SU-DHL-6 (cell line): Measurements from ENCODE around the gene TAS2R20.

ENCODE experiments used
- H2AFZ ChIP-seq: fragments of 200-600 bp; sonication (generic); 2 replicates; pipeline ENCODE4 v1.6.1; 2014; ENCODE audit warnings: low read depth, mild to moderate bottlenecking, moderate library complexity, mixed read lengths, antibody characterized with exemption, low read length; ENCODE audit not compliant: severe bottlenecking
- H3F3A ChIP-seq: fragments of 200-600 bp; shearing (Covaris generic); 2 replicates; pipeline ENCODE4 v1.6.0; 2016; ENCODE audit warnings: antibody characterized with exemption, mild to moderate bottlenecking; ENCODE audit not compliant: insufficient read depth
- H3K27ac ChIP-seq: fragments of 200-600 bp; sonication (generic); 2 replicates; pipeline ENCODE4 v1.5.1; 2016; ENCODE audit warnings: low read depth, mild to moderate bottlenecking, low read length, moderate library complexity, mixed read lengths
- H3K27me3 ChIP-seq: fragments of 200-600 bp; sonication (generic), shearing (Covaris generic); 2 replicates; pipeline ENCODE4 v1.6.0; 2014; ENCODE audit warnings: mild to moderate bottlenecking, low read length
- H3K36me3 ChIP-seq: fragments of 200-600 bp; sonication (generic); 2 replicates; pipeline ENCODE4 v1.6.1; 2014; ENCODE audit warnings: mild to moderate bottlenecking, low read length, mixed read lengths
- H3K4me2 ChIP-seq: fragments of 300-600, 200-600 bp; shearing (Covaris generic), sonication (generic); 2 replicates; pipeline ENCODE4 v1.6.0; 2014; ENCODE audit warnings: low read length, low read depth, mild to moderate bottlenecking; ENCODE audit not compliant: poor library complexity, severe bottlenecking
- H3K4me3 ChIP-seq: fragments of 200-600 bp; sonication (generic); 2 replicates; pipeline ENCODE4 v1.5.1; 2014; ENCODE audit warnings: antibody characterized with exemption, low read length, mild to moderate bottlenecking, mixed read lengths; ENCODE audit not compliant: insufficient read depth, poor library complexity, severe bottlenecking
- H3K79me2 ChIP-seq: fragments of 200-600 bp; sonication (generic); 2 replicates; pipeline ENCODE4 v1.6.1; 2014; ENCODE audit warnings: mild to moderate bottlenecking, low read length, moderate library complexity; ENCODE audit not compliant: insufficient read depth
- H3K9ac ChIP-seq: fragments of 200-600 bp; sonication (generic); 2 replicates; pipeline ENCODE4 v1.7.0; 2014; ENCODE audit warnings: mild to moderate bottlenecking, low read length
- H3K9me2 ChIP-seq: fragments of 200-600 bp; sonication (generic); replicated peaks from 2 replicates; pipeline ENCODE4 v1.6.1; 2014; ENCODE audit warnings: low read length; ENCODE audit not compliant: insufficient read depth
- H3K9me3 ChIP-seq: fragments of 200-600 bp; sonication (generic); 2 replicates; pipeline ENCODE4 v1.6.1; 2014; ENCODE audit warnings: low read length, mixed read lengths; ENCODE audit not compliant: insufficient read depth
- H4K20me1 ChIP-seq: fragments of 200-600 bp; sonication (generic); 2 replicates; pipeline ENCODE4 v1.6.1; 2014; ENCODE audit warnings: low read depth, mild to moderate bottlenecking, antibody characterized with exemption, low read length, moderate library complexity, mixed read lengths
- CTCF ChIP-seq: fragments of 200-600 bp; sonication (generic); IDR thresholded peaks from one replicate; pipeline ENCODE4 v1.5.1; 2017; ENCODE audit warnings: antibody characterized with exemption, mild to moderate bottlenecking, low read length, moderate library complexity; ENCODE audit not compliant: insufficient read depth, poor library complexity, severe bottlenecking
- EZH2phosphoT487 ChIP-seq: fragments of 200-600 bp; sonication (generic), shearing (Covaris generic); conservative IDR thresholded peaks from 2 replicates; pipeline ENCODE4 v1.6.1; 2018; ENCODE audit warnings: mild to moderate bottlenecking, antibody characterized with exemption, low read length, moderate library complexity, mixed read lengths

Gene TAS2R20

GRCh38 chr12:11031307-11031706 lies 33.2 kb upstream of the TAS2R20 start, which contains the start of gene TAS2R31:
Gene TAS2R31, minus strand, starts transcription at chr12:11031407. Its CDS starts 72 bp downstream, at chr12:11031335.
- Histone ChIP-seq H3K27me3 (no peaks in the 10 kb centered on the region), H3K27ac (no peak within 1 kb of the TSS), H2AFZ (no peak within 1 kb of the TSS), H4K20me1 (no peaks in the 10 kb centered on the region), H3K79me2 (no peaks in the 10 kb centered on the region), H3K9ac (no peak within 1 kb of the TSS), H3K36me3 (no peaks in the 10 kb centered on the region), H3K9me2 (no peaks in the 10 kb centered on the region), H3K9me3 (no peaks in the 10 kb centered on the region), H3K4me2 (no peak within 1 kb of the TSS), H3F3A (no peaks in the 10 kb centered on the region), H3K4me3 (no peak within 1 kb of the TSS)
- TF ChIP-seq EZH2phosphoT487: no peak

- no peaks in the 10 kb centered on the region for H3K36me3 ChIP-seq
- no peak overlapping the region for H3K27ac ChIP-seq
- no peaks in the 10 kb centered on the region for H3K27me3 ChIP-seq
- no peaks in the 10 kb centered on the region for H3F3A ChIP-seq
- no peaks in the 10 kb centered on the region for H3K79me2 ChIP-seq
- no peaks in the 10 kb centered on the region for H3K9me3 ChIP-seq
- TF ChIP-seq EZH2phosphoT487 (no peak), CTCF (no peak)
- no peak overlapping the region for H3K4me2 ChIP-seq
- no peak overlapping the region for H2AFZ ChIP-seq
- H3K9ac ChIP-seq: no peak overlapping the region
- H3K4me3 ChIP-seq: no peak overlapping the region
- H3K9me2 ChIP-seq: no peaks in the 10 kb centered on the region
- no peaks in the 10 kb centered on the region for H4K20me1 ChIP-seq
Measured at GRCh38 chr12:11026118-11026517, 28.0 kb upstream of the TAS2R20 start.

- Histone ChIP-seq H3F3A (no peaks in the 10 kb centered on the region), H3K4me2 (no peak overlapping the region), H3K27ac (no peak overlapping the region), H3K79me2 (no peaks in the 10 kb centered on the region), H3K36me3 (no peaks in the 10 kb centered on the region), H3K9me3 (no peaks in the 10 kb centered on the region), H4K20me1 (no peaks in the 10 kb centered on the region), H3K9ac (no peak overlapping the region), H3K4me3 (no peak overlapping the region), H2AFZ (no peak overlapping the region), H3K9me2 (no peaks in the 10 kb centered on the region), H3K27me3 (no peaks in the 10 kb centered on the region)
- TF ChIP-seq EZH2phosphoT487 (no peak), CTCF (no peak)
Measured at GRCh38 chr12:11023387-11023786, 25.3 kb upstream of the TAS2R20 start.

- H3K79me2 ChIP-seq: no peaks in the 10 kb centered on the region
- H3K4me3 ChIP-seq: no peak within 1 kb of the TSS
- no peak for TF ChIP-seq EZH2phosphoT487
- no peak for TF ChIP-seq CTCF
- no peaks in the 10 kb centered on the region for H3F3A ChIP-seq
- no peaks in the 10 kb centered on the region for H3K36me3 ChIP-seq
- no peaks in the 10 kb centered on the region for H3K9me2 ChIP-seq
- no peak within 1 kb of the TSS for H3K4me2 ChIP-seq
- H3K27ac ChIP-seq: no peak within 1 kb of the TSS
- H3K27me3 ChIP-seq: no peaks in the 10 kb centered on the region
- H4K20me1 ChIP-seq: no peaks in the 10 kb centered on the region
- H3K9ac ChIP-seq: no peak within 1 kb of the TSS
- no peak within 1 kb of the TSS for H2AFZ ChIP-seq
- no peaks in the 10 kb centered on the region for H3K9me3 ChIP-seq
Measured at GRCh38 chr12:11022520-11022919, 24.4 kb upstream of the TAS2R20 start, which contains the start of gene TAS2R19. Gene TAS2R19, minus strand, starts transcription at chr12:11022620. Its CDS starts 49 bp downstream, at chr12:11022571.
